ENCODE results near the gene ABHD3.
"Not testable (repeated sequence)": the region's sequence is repeated elsewhere in the genome, so short reads cannot be mapped to it uniquely, and the experiment has no call there.

The ABHD3 gene

GRCh38 chr18:21682371-21683051 is 22.1 kb downstream of the ABHD3 start:
- no peak for DNase-seq (ENCODE audit: low spot score)
- peak; percentile 84 for ATAC-seq (ENCODE audit: low read depth)
- H3K4me1 ChIP-seq (ENCODE audit: insufficient read depth, poor library complexity, severe bottlenecking), result peaks cover 12% of the 10 kb centered on the region
- peak overlapping the region; percentile 6 for H3K4me3 ChIP-seq (ENCODE audit: severe bottlenecking)
- H3K9me3 ChIP-seq (ENCODE audit: severe bottlenecking), result no peaks in the 10 kb centered on the region
- peak overlapping the region; percentile 9 for H3K27ac ChIP-seq (ENCODE audit: poor library complexity, severe bottlenecking)
- no peaks in the 10 kb centered on the region for H3K27me3 ChIP-seq (ENCODE audit: insufficient read depth, poor library complexity, severe bottlenecking)
- H3K36me3 ChIP-seq (ENCODE audit: low read depth), result no peaks in the 10 kb centered on the region
- TF ChIP-seq CTCF (IDR thresholded peaks at IDR 0.05; ENCODE audit: poor library complexity, severe bottlenecking), result no peak

- Histone ChIP-seq H3K4me1 (ENCODE audit: insufficient read depth, poor library complexity, severe bottlenecking) (peaks cover 17% of the 10 kb centered on the region), H3K27ac (ENCODE audit: poor library complexity, severe bottlenecking) (no peak overlapping the region), H3K4me3 (ENCODE audit: severe bottlenecking) (no peak overlapping the region), H3K9me3 (ENCODE audit: severe bottlenecking) (no peaks in the 10 kb centered on the region), H3K36me3 (ENCODE audit: low read depth) (no peaks in the 10 kb centered on the region), H3K27me3 (ENCODE audit: insufficient read depth, poor library complexity, severe bottlenecking) (no peaks in the 10 kb centered on the region)
- ATAC-seq (ENCODE audit: low read depth) (no peak), DNase-seq (ENCODE audit: low spot score) (no peak)
- TF ChIP-seq CTCF (IDR thresholded peaks at IDR 0.05; ENCODE audit: poor library complexity, severe bottlenecking), result no peak
Measured at GRCh38 chr18:21680161-21680560, 24.4 kb downstream of the ABHD3 start.

GRCh38 chr18:21678859-21679258 is 25.7 kb downstream of the ABHD3 start:
- no peak for ATAC-seq (ENCODE audit: low read depth)
- H3K9me3 ChIP-seq (ENCODE audit: severe bottlenecking), result no peaks in the 10 kb centered on the region
- DNase-seq (ENCODE audit: low spot score), result no peak
- no peak overlapping the region for H3K27ac ChIP-seq (ENCODE audit: poor library complexity, severe bottlenecking)
- H3K36me3 ChIP-seq (ENCODE audit: low read depth), result no peaks in the 10 kb centered on the region
- no peaks in the 10 kb centered on the region for H3K27me3 ChIP-seq (ENCODE audit: insufficient read depth, poor library complexity, severe bottlenecking)
- H3K4me3 ChIP-seq (ENCODE audit: severe bottlenecking), result no peak overlapping the region
- no peak for TF ChIP-seq CTCF (IDR thresholded peaks at IDR 0.05; ENCODE audit: poor library complexity, severe bottlenecking)
- H3K4me1 ChIP-seq (ENCODE audit: insufficient read depth, poor library complexity, severe bottlenecking), result peaks cover 19% of the 10 kb centered on the region

GRCh38 chr18:21675354-21675753 is 29.2 kb downstream of the ABHD3 start:
- not testable (repeated sequence) for H3K4me3 ChIP-seq (ENCODE audit: severe bottlenecking); H3K9me3 ChIP-seq (ENCODE audit: severe bottlenecking); H3K36me3 ChIP-seq (ENCODE audit: low read depth); H3K27me3 ChIP-seq (ENCODE audit: insufficient read depth, poor library complexity, severe bottlenecking); DNase-seq (ENCODE audit: low spot score); H3K27ac ChIP-seq (ENCODE audit: poor library complexity, severe bottlenecking)
- peaks cover 24% of the 10 kb centered on the region for H3K4me1 ChIP-seq (ENCODE audit: insufficient read depth, poor library complexity, severe bottlenecking)
- ATAC-seq (ENCODE audit: low read depth), result peak; percentile 62

GRCh38 chr18:21672521-21673267 is 31.9 kb downstream of the ABHD3 start:
- Histone ChIP-seq H3K9me3 (ENCODE audit: severe bottlenecking) (no peaks in the 10 kb centered on the region), H3K4me3 (ENCODE audit: severe bottlenecking) (no peak overlapping the region), H3K36me3 (ENCODE audit: low read depth) (no peaks in the 10 kb centered on the region), H3K4me1 (ENCODE audit: insufficient read depth, poor library complexity, severe bottlenecking) (peaks cover 33% of the 10 kb centered on the region), H3K27ac (ENCODE audit: poor library complexity, severe bottlenecking) (peak overlapping the region; percentile 41), H3K27me3 (ENCODE audit: insufficient read depth, poor library complexity, severe bottlenecking) (no peaks in the 10 kb centered on the region)
- DNase-seq (ENCODE audit: low spot score), result peak; percentile 59
- ATAC-seq (ENCODE audit: low read depth), result peak; percentile 83
- peak; percentile 9 for TF ChIP-seq CTCF (IDR thresholded peaks at IDR 0.05; ENCODE audit: poor library complexity, severe bottlenecking)
